H1 (cell line): Measurements from ENCODE around the gene PATL2. TPM values are rescaled to one million over a fixed set of nuclear protein-coding genes. Genes with fewer than 3 reads are reported as not detected.
"Not testable (repeated sequence)": the region's sequence is repeated elsewhere in the genome, so short reads cannot be mapped to it uniquely, and the experiment has no call there.

ENCODE experiments used
- CTCF ChIA-PET: fragments of 300-600 bp; sonication (Branson Sonifier 250); formaldehyde crosslinking; loops from one replicate; lab custom pipeline; 2021; ENCODE audit not compliant: partially characterized antibody; lab: Charles Lee
- POLR2A ChIA-PET: fragments of 300-600 bp; sonication (Branson Sonifier 250); formaldehyde crosslinking; loops from one replicate; lab custom pipeline; 2021; ENCODE audit warnings: inconsistent platforms; ENCODE audit not compliant: partially characterized antibody; lab: Charles Lee
- DNase-seq, 2 experiments: peaks; one replicate each; pipeline versions ENCODE4 v3.0.0 to v3.0.0-alpha.2; 2010 to 2022; ENCODE audit warnings: low spot score in 2 of 2, low read depth in 1 of 2, mixed read lengths in 1 of 2
- FAIRE-seq: peaks from 2 replicates; lab custom pipeline; 2011; peaks lifted over from hg19 to GRCh38; lab: Jason Lieb, UNC
- H2AFZ ChIP-seq: 2 replicates; pipeline ENCODE4 v1.8.1; 2012; ENCODE audit warnings: low read length, inconsistent platforms
- H2AK5ac ChIP-seq: 2 replicates; pipeline ENCODE4 v1.6.1; 2013; ENCODE audit warnings: low read depth, low read length
- H2BK120ac ChIP-seq: replicated peaks from 2 replicates; pipeline ENCODE3; 2013; ENCODE audit warnings: low read depth, low read length, inconsistent platforms
- H2BK12ac ChIP-seq: 2 replicates; pipeline ENCODE4 v1.6.1; 2013; ENCODE audit warnings: low read depth, low read length
- H2BK15ac ChIP-seq: 2 replicates; pipeline ENCODE4 v1.6.1; 2013; ENCODE audit warnings: low read length
- H2BK20ac ChIP-seq: 2 replicates; pipeline ENCODE4 v1.6.1; 2013; ENCODE audit warnings: low read length
- H2BK5ac ChIP-seq: 2 replicates; pipeline ENCODE4 v1.6.1; 2013; ENCODE audit warnings: low read depth, low read length
- H3K14ac ChIP-seq: 2 replicates; pipeline ENCODE4 v1.6.1; 2013; ENCODE audit warnings: inconsistent platforms; ENCODE audit not compliant: insufficient read length
- H3K18ac ChIP-seq: 2 replicates; pipeline ENCODE4 v1.6.1; 2013; ENCODE audit warnings: low read length; ENCODE audit errors: extremely low read depth
- H3K23ac ChIP-seq: 2 replicates; pipeline ENCODE4 v1.6.1; 2013; ENCODE audit warnings: inconsistent platforms; ENCODE audit not compliant: insufficient read length
- H3K23me2 ChIP-seq: 2 replicates; pipeline ENCODE4 v1.6.1; 2013; ENCODE audit warnings: low read depth, low read length
- H3K27ac ChIP-seq: 2 replicates; pipeline ENCODE4 v1.6.1; 2011; ENCODE audit warnings: low read depth, low read length, inconsistent platforms
- H3K27me3 ChIP-seq, 4 experiments: replicated peaks in 1 of 4; 1 replicate in 1 of 4; 2 replicates in 3 of 4; pipeline versions ENCODE4 v1.6.1 to v1.8.1; 2011 to 2013; ENCODE audit warnings: low read length in 3 of 4, mild to moderate bottlenecking in 3 of 4, inconsistent platforms in 2 of 4, mixed read lengths in 2 of 4, moderate library complexity in 1 of 4; ENCODE audit not compliant: control insufficient read depth in 3 of 4, insufficient read depth in 3 of 4; ENCODE audit errors: extremely low read depth in 1 of 4
- H3K36me3 ChIP-seq, 4 experiments: 2 replicates each; pipeline versions ENCODE4 v1.6.1 to v1.8.1; 2011 to 2013; ENCODE audit warnings: mild to moderate bottlenecking in 4 of 4, low read length in 3 of 4, moderate library complexity in 2 of 4, control low read depth in 1 of 4, inconsistent platforms in 1 of 4; ENCODE audit not compliant: insufficient read depth in 4 of 4, control insufficient read depth in 2 of 4
- H3K4ac ChIP-seq: replicated peaks from 2 replicates; pipeline ENCODE3; 2013; ENCODE audit warnings: low read length, low read depth, mixed read lengths, inconsistent platforms; ENCODE audit not compliant: insufficient read length
- H3K4me1 ChIP-seq, 4 experiments: replicated peaks in 1 of 4; 1 replicate in 1 of 4; 2 replicates in 3 of 4; pipeline versions ENCODE4 v1.6.1 to v1.8.1; 2011 to 2013; ENCODE audit warnings: low read length in 3 of 4, inconsistent platforms in 2 of 4, mixed read lengths in 1 of 4; ENCODE audit not compliant: insufficient read depth in 4 of 4, control insufficient read depth in 3 of 4
- H3K4me2 ChIP-seq, 2 experiments: 2 replicates each; pipeline versions ENCODE4 v1.6.1 to v1.8.1; 2011 to 2013; ENCODE audit warnings: low read depth in 2 of 2, low read length in 2 of 2, control low read depth in 1 of 2, inconsistent platforms in 1 of 2, mild to moderate bottlenecking in 1 of 2; ENCODE audit not compliant: insufficient read depth in 1 of 2
- H3K4me3 ChIP-seq, 4 experiments: fragments of 200-600, 300-600 bp in 1 of 4; sonication (generic), shearing (Covaris generic), sonication (Bioruptor Twin) in 1 of 4; 2 replicates each; pipeline versions ENCODE4 v1.5.1 to v1.8.1; 2011 to 2016; ENCODE audit warnings: low read length in 4 of 4, low read depth in 3 of 4, control low read depth in 2 of 4, inconsistent platforms in 2 of 4, mild to moderate bottlenecking in 2 of 4, mixed read lengths in 1 of 4, moderate library complexity in 1 of 4; ENCODE audit not compliant: insufficient read depth in 2 of 4; ENCODE audit errors: extremely low read depth in 1 of 4
- H3K56ac ChIP-seq: replicated peaks from 2 replicates; pipeline ENCODE3; 2013; ENCODE audit warnings: low read depth, mild to moderate bottlenecking, mixed read lengths, low read length, inconsistent platforms; ENCODE audit not compliant: insufficient read length
- H3K79me1 ChIP-seq: 2 replicates; pipeline ENCODE4 v1.6.1; 2013; ENCODE audit warnings: low read depth, low read length, control low read depth
- H3K79me2 ChIP-seq, 2 experiments: 2 replicates each; pipeline versions ENCODE4 v1.6.1 to v1.8.1; 2012 to 2013; ENCODE audit warnings: low read length in 2 of 2, mild to moderate bottlenecking in 2 of 2, inconsistent platforms in 1 of 2; ENCODE audit not compliant: insufficient read depth in 2 of 2, control insufficient read depth in 1 of 2
- H3K9ac ChIP-seq, 4 experiments: replicated peaks in 1 of 4; 1 replicate in 1 of 4; 2 replicates in 3 of 4; pipeline versions ENCODE4 v1.6.1 to v1.8.1; 2011 to 2013; ENCODE audit warnings: low read depth in 3 of 4, low read length in 3 of 4, control low read depth in 2 of 4, mild to moderate bottlenecking in 2 of 4, moderate library complexity in 2 of 4, inconsistent platforms in 1 of 4; ENCODE audit errors: extremely low read depth in 1 of 4
- H3K9me3 ChIP-seq, 2 experiments: 2 replicates each; pipeline versions ENCODE4 v1.6.1 to v1.8.1; 2012 to 2013; ENCODE audit warnings: mild to moderate bottlenecking in 2 of 2, moderate library complexity in 2 of 2, control low read depth in 1 of 2, inconsistent platforms in 1 of 2, low read depth in 1 of 2, low read length in 1 of 2, mixed read lengths in 1 of 2; ENCODE audit not compliant: insufficient read depth in 2 of 2
- H4K20me1 ChIP-seq, 2 experiments: replicated peaks in 1 of 2; 2 replicates each; pipeline versions ENCODE3 to v1.8.1; 2011 to 2013; ENCODE audit warnings: inconsistent platforms in 2 of 2, low read length in 2 of 2, mild to moderate bottlenecking in 1 of 2; ENCODE audit not compliant: insufficient read depth in 2 of 2, control insufficient read depth in 1 of 2
- H4K5ac ChIP-seq: 2 replicates; pipeline ENCODE4 v1.6.1; 2013; ENCODE audit warnings: low read length, low read depth, mixed read lengths, inconsistent platforms; ENCODE audit not compliant: insufficient read length
- H4K8ac ChIP-seq: 2 replicates; pipeline ENCODE4 v1.8.0; 2013; ENCODE audit warnings: mild to moderate bottlenecking, moderate library complexity, low read length, inconsistent platforms; ENCODE audit not compliant: insufficient read depth; ENCODE audit errors: extremely low read depth
- H4K91ac ChIP-seq: replicated peaks from 2 replicates; pipeline ENCODE3; 2013; ENCODE audit warnings: low read length, mixed read lengths, inconsistent platforms; ENCODE audit not compliant: insufficient read length
- WGBS, 2 experiments: shearing (Covaris generic) in 1 of 2; methylation state at CpG; one replicate each; pipeline versions ENCODE4 v1.1.6 to v1.1.7; 2013 to 2015; ENCODE audit warnings: low lambda C conversion rate in 2 of 2, mixed read lengths in 2 of 2, inconsistent platforms in 1 of 2, low coverage in 1 of 2, missing lambda C conversion rate in 1 of 2; ENCODE audit not compliant: insufficient replicate concordance in 2 of 2, insufficient coverage in 1 of 2, insufficient read length in 1 of 2; ENCODE audit errors: extremely low coverage in 1 of 2, missing lambda C conversion rate in 1 of 2; 5-methylcytosine and 5-hydroxymethylcytosine counted together
- polyA plus RNA-seq, 7 experiments: library from polyadenylated mRNA; depleted of rRNA in 3 of 7; stranded (reverse) in 5 of 7; unstranded in 2 of 7; fragments of >200 nt in 5 of 7; fragments of 200-250 nt in 2 of 7; gene quantifications; 1 replicate in 5 of 7; 2 replicates in 1 of 7; 4 replicates in 1 of 7; pipeline versions ENCODE4 v1.2.1 to v1.2.3, GENCODE V29; 2011 to 2013; ENCODE audit warnings: missing spikeins in 2 of 7, mixed read lengths in 2 of 7
- total RNA-seq: library from RNA; stranded (reverse); fragmentation: NEBNext Ultra II Directional; extraction: Animal tissue kit (Norgen Biotek cat#: 25700); gene quantifications from 2 replicates; pipeline ENCODE4 v1.2.1, GENCODE V29; 2021

PATL2 gene
- total and polyA plus RNA-seq, 2 of the 8 experiments (the other 6 are each of a cell fraction or from before 2014, with no cell fraction given) = 0.65 to 1.3 TPM

GRCh38 chr15:44625286-44625685 lies 85.8 kb downstream of the PATL2 start:
- H3K23ac ChIP-seq, H3K9ac ChIP-seq, DNase-seq, POLR2A ChIA-PET, H3K4me2 ChIP-seq, H3K4ac ChIP-seq, H2AFZ ChIP-seq, H2AK5ac ChIP-seq, H3K9me3 ChIP-seq, H2BK20ac ChIP-seq, H3K56ac ChIP-seq, FAIRE-seq, H3K27me3 ChIP-seq, CTCF ChIA-PET, H3K23me2 ChIP-seq, H3K18ac ChIP-seq, H4K8ac ChIP-seq, H3K4me1 ChIP-seq, H3K4me3 ChIP-seq, H4K5ac ChIP-seq, H4K91ac ChIP-seq, H2BK5ac ChIP-seq, H2BK120ac ChIP-seq, H2BK12ac ChIP-seq, H3K27ac ChIP-seq, H4K20me1 ChIP-seq, H2BK15ac ChIP-seq, H3K79me1 ChIP-seq, H3K14ac ChIP-seq, H3K79me2 ChIP-seq: not testable (repeated sequence)
- WGBS, 2 experiments = 100% methylated on average over 2 of the region's 2 CpGs; no CpG with 5 or more reads in 1 of the 2 experiments
- peaks cover 2 to 28% (median 11%) of the 10 kb centered on the region in 4 experiments; a peak in 5 of 8 replicates for H3K36me3 ChIP-seq
